Sigmoid colon (tissue), 3 donors: ENCODE measurements around the gene ATF5.

ENCODE experiments used
- POLR2A ChIP-seq, 2 donors: fragments of 450-650 bp; IDR thresholded peaks; one replicate each; pipeline ENCODE4 v1.6.1; 2016; ENCODE audit warnings: antibody characterized with exemption in 2 of 2, mild to moderate bottlenecking in 2 of 2, moderate library complexity in 2 of 2
- TF ChIP-seq, protein P1 (sequence below), 4 experiments: fragments of 450-650 bp in 3 of 4; fragments of 200-600 bp in 1 of 4; IDR thresholded peaks; one replicate each; pipeline ENCODE4 v1.5.1; 2016 to 2019; ENCODE audit warnings: antibody characterized with exemption in 4 of 4, mild to moderate bottlenecking in 3 of 4, moderate library complexity in 2 of 4

- TF ChIP-seq, protein P1, sequence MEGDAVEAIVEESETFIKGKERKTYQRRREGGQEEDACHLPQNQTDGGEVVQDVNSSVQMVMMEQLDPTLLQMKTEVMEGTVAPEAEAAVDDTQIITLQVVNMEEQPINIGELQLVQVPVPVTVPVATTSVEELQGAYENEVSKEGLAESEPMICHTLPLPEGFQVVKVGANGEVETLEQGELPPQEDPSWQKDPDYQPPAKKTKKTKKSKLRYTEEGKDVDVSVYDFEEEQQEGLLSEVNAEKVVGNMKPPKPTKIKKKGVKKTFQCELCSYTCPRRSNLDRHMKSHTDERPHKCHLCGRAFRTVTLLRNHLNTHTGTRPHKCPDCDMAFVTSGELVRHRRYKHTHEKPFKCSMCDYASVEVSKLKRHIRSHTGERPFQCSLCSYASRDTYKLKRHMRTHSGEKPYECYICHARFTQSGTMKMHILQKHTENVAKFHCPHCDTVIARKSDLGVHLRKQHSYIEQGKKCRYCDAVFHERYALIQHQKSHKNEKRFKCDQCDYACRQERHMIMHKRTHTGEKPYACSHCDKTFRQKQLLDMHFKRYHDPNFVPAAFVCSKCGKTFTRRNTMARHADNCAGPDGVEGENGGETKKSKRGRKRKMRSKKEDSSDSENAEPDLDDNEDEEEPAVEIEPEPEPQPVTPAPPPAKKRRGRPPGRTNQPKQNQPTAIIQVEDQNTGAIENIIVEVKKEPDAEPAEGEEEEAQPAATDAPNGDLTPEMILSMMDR (IDR thresholded peaks at IDR 0.05), result no peak
- TF ChIP-seq POLR2A (IDR thresholded peaks at IDR 0.05), result no peak
Measured at GRCh38 chr19:49881672-49882394, 47.2 kb upstream of the ATF5 start.
